Stimulated activated CD8-positive, alpha-beta memory T cell treated with anti-CD3 and anti-CD28 coated beads, Interleukin-4, amount 100 ng/mL, for 4 hours (primary cell): Measurements from ENCODE around the gene COL19A1.
"Not testable (repeated sequence)": the region's sequence is repeated elsewhere in the genome, so short reads cannot be mapped to it uniquely, and the experiment has no call there.

ENCODE experiments used
- DNase-seq, 2 donors: peaks; one replicate each; pipeline ENCODE4 v3.0.0-alpha.2; 2020; ENCODE audit warnings: low read depth in 2 of 2, low spot score in 1 of 2

Gene COL19A1

GRCh38 chr6:69866351-69866769, at the start of gene COL19A1:
Gene COL19A1, plus strand, starts transcription at chr6:69866556. Its CDS starts 13,012 bp downstream, at chr6:69879568.
- no peak for DNase-seq

- no peak for DNase-seq
Measured at GRCh38 chr6:69816569-69816968, 49.8 kb upstream of the COL19A1 start.

- no peak for DNase-seq
Measured at GRCh38 chr6:69817358-69817757, 49.0 kb upstream of the COL19A1 start.

GRCh38 chr6:69818223-69818930, 48.0 kb upstream of the COL19A1 start:
- DNase-seq, result no peak

GRCh38 chr6:69819138-69819537, 47.2 kb upstream of the COL19A1 start:
- DNase-seq, result no peak

- DNase-seq, result no peak
Measured at GRCh38 chr6:69820018-69820417, 46.3 kb upstream of the COL19A1 start.

GRCh38 chr6:69820438-69820837, 45.9 kb upstream of the COL19A1 start:
- DNase-seq, result no peak

GRCh38 chr6:69824355-69824754, 42.0 kb upstream of the COL19A1 start:
- DNase-seq, result not testable (repeated sequence)

- DNase-seq, result no peak
Measured at GRCh38 chr6:69825904-69826303, 40.5 kb upstream of the COL19A1 start.

- DNase-seq, result no peak
Measured at GRCh38 chr6:69827276-69827893, 39.0 kb upstream of the COL19A1 start.

- no peak for DNase-seq
Measured at GRCh38 chr6:69832558-69832957, 33.8 kb upstream of the COL19A1 start.

GRCh38 chr6:69835414-69836179, 30.8 kb upstream of the COL19A1 start:
- DNase-seq, result no peak

GRCh38 chr6:69841862-69842261, 24.5 kb upstream of the COL19A1 start:
- no peak for DNase-seq

- DNase-seq, result no peak
Measured at GRCh38 chr6:69843189-69843588, 23.2 kb upstream of the COL19A1 start.

GRCh38 chr6:69846312-69846711, 20.0 kb upstream of the COL19A1 start:
- no peak for DNase-seq

- DNase-seq, result no peak
Measured at GRCh38 chr6:69846770-69847491, 19.4 kb upstream of the COL19A1 start.

GRCh38 chr6:69847492-69847788, 18.9 kb upstream of the COL19A1 start:
- DNase-seq, result no peak

GRCh38 chr6:69848552-69848951, 17.8 kb upstream of the COL19A1 start:
- DNase-seq, result no peak

GRCh38 chr6:69852706-69853105, 13.7 kb upstream of the COL19A1 start:
- DNase-seq, result no peak

GRCh38 chr6:69861986-69862385, 4.4 kb upstream of the COL19A1 start:
- DNase-seq, result no peak

- DNase-seq, result no peak
Measured at GRCh38 chr6:69863766-69864165, 2.6 kb upstream of the COL19A1 start.

GRCh38 chr6:69865126-69865525, 1.2 kb upstream of the COL19A1 start:
- no peak for DNase-seq
